GM18868 (cell line): ENCODE measurements around the gene CADM1.

Source experiments
- ATAC-seq: cut with Tn5 transposase; IDR thresholded peaks from one replicate; pipeline ENCODE4 v1.9.1; 2021; ENCODE audit warnings: mild to moderate bottlenecking, moderate library complexity; ENCODE audit not compliant: unreplicated experiment

CADM1 gene

GRCh38 chr11:115132436-115133228, 371.6 kb downstream of the CADM1 start:
- ATAC-seq, result peak; percentile 65

GRCh38 chr11:115129473-115130289, 374.5 kb downstream of the CADM1 start:
- no peak for ATAC-seq

DNA sequence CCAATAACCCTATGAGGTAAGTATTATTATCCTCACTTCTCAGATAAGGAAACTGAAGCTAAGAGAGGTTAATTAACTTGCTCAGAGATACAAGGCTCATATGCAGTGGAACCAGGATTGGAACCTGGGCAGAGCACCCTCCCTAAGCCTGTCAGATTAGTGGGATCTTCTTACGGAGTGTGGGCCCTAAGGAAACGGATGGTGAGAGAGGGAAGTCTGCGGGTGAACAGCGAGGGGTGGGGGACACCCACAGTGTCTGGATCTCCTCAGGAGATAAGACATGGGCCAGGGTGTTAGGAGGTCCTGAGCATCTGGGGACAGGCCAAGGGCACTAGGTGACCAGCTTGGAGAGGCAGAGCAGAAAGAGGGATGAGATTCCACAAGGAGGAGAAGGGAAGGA, 376.0 kb downstream of the CADM1 start:
- no peak for ATAC-seq

- no peak for ATAC-seq
These were observed 376.4 kb downstream of the CADM1 start for GRCh38 chr11:115127790-115128189.

- peak; percentile 86 for ATAC-seq
These were observed 377.6 kb downstream of the CADM1 start for GRCh38 chr11:115126515-115127208.

DNA sequence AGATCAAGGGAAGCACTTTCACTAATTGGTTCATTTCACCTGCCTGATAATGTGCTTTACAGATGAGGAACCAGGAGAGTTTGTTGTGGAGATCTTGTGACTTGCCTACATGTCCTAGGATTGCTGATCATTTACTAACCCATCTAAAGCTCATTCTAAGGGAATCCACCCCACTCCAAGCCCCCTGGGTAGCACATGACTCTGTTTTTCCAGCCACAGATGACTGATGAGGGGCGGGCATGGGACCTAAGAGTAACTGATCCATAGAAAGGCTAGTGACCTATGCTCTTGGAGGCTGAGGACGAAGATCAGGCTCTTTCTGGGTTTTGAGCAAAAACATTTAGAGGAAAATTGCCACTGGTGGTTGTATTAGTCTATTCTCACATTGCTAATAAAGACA, 378.1 kb downstream of the CADM1 start:
- ATAC-seq, result peak; percentile 3

- ATAC-seq, result no peak
These were observed 379.4 kb downstream of the CADM1 start for GRCh38 chr11:115124786-115125185.

GRCh38 chr11:115123641-115124040, 380.6 kb downstream of the CADM1 start:
- ATAC-seq, result no peak

GRCh38 chr11:115122274-115122673, 381.9 kb downstream of the CADM1 start:
- no peak for ATAC-seq
